Breast epithelium (tissue), 3 donors: Measurements from ENCODE around the gene MKNK1.

Experiments used
- POLR2A ChIP-seq: fragments of 450-650 bp; IDR thresholded peaks from one replicate; pipeline ENCODE4 v1.6.1; 2016; ENCODE audit warnings: antibody characterized with exemption, mild to moderate bottlenecking, moderate library complexity
- POLR2AphosphoS5 ChIP-seq, 3 donors: sonication (generic); formaldehyde crosslinking; IDR thresholded peaks; one replicate each; pipeline ENCODE4 v1.6.1; 2017; ENCODE audit warnings: antibody characterized with exemption in 3 of 3
- TF ChIP-seq, protein P1 (sequence below), 3 donors: fragments of 450-650 bp; IDR thresholded peaks; one replicate each; pipeline ENCODE4 v1.5.1; 2016 to 2017; ENCODE audit warnings: antibody characterized with exemption in 3 of 3, mild to moderate bottlenecking in 3 of 3, moderate library complexity in 3 of 3

DNA sequence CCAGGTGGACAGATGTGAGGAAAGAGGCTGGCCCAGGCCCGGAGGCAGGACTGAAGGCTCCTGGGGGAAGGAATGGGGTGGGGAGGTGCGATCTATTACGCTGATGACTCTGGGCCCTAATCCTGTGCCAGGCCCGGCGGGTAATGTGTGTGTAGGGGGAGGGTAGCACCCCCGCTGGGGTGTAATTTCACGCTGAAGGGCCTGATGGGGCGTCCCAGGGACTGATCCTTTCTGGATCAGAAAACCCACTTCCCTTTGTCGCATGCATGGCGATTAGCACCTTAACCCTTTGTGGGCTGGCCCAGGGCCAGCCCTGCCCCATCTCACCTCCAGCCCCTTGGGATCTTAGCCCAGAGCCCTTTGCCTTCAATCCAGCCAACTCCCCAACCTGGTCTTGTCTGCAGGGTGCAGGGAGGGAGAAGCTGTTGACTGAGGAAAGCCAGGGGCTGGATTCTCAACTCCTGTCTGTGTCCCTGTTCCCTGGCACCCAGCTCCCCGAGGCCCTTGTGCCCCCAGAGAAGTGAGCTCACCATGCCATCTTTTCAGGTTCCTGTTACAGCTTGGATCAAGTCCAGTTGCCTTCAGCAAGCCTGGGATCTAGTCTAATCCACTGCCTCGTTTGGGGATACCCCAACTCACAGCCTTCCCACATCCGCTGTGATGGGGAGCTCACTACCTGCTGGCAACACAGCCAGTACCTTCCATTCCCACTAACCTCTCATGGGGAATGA lies 78.7 kb downstream of the MKNK1 start:
- TF ChIP-seq, protein P1, sequence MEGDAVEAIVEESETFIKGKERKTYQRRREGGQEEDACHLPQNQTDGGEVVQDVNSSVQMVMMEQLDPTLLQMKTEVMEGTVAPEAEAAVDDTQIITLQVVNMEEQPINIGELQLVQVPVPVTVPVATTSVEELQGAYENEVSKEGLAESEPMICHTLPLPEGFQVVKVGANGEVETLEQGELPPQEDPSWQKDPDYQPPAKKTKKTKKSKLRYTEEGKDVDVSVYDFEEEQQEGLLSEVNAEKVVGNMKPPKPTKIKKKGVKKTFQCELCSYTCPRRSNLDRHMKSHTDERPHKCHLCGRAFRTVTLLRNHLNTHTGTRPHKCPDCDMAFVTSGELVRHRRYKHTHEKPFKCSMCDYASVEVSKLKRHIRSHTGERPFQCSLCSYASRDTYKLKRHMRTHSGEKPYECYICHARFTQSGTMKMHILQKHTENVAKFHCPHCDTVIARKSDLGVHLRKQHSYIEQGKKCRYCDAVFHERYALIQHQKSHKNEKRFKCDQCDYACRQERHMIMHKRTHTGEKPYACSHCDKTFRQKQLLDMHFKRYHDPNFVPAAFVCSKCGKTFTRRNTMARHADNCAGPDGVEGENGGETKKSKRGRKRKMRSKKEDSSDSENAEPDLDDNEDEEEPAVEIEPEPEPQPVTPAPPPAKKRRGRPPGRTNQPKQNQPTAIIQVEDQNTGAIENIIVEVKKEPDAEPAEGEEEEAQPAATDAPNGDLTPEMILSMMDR (IDR thresholded peaks at IDR 0.05): no peak
- TF ChIP-seq POLR2A: no peak
- no peak for TF ChIP-seq POLR2AphosphoS5 (IDR thresholded peaks at IDR 0.05)
